Activated CD4-positive, alpha-beta T cell treated with anti-CD3 and anti-CD28 coated beads, Interleukin-2, amount 50 U/mL, for 1 hour (primary cell): ENCODE results near the gene KLF13.

Experiments
- DNase-seq: peaks from one replicate; pipeline ENCODE4 v3.0.0-alpha.2; 2020

Gene KLF13

DNA sequence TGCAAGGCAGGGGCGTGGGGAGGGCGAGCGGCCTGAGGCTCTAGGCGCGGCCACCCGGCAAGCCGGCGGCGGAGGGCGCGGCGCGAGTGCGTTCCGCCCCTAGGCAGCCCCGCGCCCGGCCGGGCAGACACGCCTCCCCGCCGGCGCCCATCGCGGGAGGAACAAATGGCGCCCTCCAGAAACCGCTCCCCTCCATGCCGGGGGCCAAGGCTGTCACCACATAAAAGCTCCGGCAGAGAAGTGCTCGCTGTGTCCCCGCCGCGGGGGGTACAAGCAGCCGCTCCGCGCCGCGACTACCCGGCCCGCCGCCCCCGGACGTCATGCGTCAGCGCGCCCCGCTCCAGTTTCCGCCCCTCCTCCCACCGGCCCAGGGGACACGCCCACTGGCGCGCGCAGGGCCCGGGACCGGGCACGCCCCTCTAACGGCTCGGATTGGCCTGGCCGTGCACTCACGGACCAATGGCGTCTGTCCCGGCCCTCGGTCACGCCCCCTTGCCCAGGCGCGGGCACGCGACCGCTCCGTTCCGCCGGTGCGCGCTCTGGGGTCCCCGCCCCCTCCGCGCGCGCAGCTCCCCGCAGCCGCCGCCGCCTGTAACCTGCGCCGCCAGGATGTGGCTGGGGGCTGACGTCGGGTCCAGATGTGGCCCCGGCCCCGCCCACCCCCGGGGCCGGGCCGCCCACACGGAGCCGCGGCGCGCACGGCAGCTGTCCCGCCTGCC lies at the start of gene KLF13:
KLF13 (plus strand) TSS at position 680 of the 719 bp plus-strand sequence. CDS start 378 bp downstream, outside the sequence.
- peak; percentile 100 for DNase-seq

DNA sequence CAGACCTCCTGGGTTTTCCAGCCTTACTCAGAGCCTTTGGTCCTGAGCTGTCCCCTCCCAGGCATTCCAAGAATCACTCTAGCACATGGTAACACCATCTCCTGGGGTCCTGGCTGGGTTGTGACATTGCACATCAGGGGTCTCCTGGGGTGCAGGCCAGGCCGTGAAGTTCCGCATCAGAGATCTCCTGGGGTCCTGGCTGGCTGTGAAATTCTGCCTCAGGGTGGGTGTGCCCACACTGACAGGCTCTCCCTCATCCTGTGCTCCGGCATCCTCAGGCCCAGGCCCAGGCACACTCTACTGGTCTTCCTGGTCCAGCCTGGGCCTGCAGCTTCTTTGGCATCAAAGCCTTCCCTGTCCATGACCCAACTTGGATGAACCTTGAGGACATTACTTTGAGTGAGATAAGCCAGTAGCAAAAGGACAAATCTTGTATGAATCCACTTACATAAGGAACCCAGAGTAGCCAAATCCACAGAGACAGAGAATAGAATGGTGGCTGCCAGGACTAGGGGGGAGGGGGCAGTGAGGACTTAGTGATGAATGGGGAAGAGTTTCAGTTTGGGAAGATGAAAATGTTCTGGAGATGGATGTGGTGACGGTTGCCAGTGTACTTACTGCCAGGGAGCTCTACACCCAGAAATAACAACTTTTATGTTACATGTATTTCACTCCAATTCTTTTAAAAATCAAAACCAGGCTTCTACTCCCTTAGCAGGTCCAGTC lies 49.1 kb upstream of the KLF13 start:
- no peak for DNase-seq

DNA sequence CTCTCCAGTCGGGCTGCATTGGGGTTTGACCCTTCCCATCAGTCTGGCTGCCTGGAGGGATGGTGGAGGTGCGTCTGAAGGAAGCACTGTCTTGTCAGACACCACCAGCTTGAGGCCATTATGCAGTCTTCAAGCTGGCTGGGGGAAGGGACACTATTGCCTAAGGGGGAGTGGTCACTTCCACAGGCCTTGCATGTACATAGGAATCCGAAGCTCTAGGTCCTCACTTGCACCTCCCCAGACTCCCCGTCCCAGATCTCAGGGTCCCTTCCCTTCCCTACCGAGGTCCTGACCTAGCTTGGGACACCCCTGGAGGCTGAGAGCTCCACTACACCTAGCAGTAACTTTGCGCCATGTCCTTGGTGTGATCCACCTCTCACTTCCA lies 48.6 kb upstream of the KLF13 start:
- no peak for DNase-seq

DNA sequence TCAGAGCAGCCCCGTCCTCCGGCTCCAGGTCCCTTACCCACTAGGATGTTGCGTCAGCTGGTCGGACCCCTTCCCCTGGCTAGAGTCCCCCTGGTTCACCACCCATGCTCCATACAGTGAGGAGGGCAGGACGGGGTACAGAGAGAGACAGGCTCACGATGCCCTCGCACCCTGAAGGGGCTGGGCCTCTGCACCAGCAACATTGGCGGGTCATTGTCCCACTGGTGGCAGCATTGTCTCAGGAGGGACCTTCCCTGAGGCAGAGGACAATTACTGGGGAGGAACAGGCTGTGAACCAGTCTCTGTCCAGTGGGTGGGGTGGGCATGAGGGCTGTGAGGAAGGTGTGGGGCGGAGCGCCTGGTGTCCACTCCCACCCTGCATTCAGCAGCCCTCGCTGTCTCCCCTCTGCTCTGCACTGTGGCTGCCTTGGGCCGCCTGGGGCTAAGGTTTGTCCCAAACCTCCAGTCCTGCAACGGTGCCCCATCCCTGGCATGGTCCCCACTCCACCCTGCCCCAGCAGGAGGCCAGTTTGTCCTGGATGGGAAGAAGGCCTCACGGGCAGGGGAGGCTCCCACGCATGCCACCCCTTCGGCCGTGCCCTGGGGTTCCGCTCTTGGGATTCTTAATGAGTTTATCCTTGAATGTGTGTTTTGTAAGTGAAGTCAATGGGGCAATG lies 48.0 kb upstream of the KLF13 start:
- no peak for DNase-seq

DNA sequence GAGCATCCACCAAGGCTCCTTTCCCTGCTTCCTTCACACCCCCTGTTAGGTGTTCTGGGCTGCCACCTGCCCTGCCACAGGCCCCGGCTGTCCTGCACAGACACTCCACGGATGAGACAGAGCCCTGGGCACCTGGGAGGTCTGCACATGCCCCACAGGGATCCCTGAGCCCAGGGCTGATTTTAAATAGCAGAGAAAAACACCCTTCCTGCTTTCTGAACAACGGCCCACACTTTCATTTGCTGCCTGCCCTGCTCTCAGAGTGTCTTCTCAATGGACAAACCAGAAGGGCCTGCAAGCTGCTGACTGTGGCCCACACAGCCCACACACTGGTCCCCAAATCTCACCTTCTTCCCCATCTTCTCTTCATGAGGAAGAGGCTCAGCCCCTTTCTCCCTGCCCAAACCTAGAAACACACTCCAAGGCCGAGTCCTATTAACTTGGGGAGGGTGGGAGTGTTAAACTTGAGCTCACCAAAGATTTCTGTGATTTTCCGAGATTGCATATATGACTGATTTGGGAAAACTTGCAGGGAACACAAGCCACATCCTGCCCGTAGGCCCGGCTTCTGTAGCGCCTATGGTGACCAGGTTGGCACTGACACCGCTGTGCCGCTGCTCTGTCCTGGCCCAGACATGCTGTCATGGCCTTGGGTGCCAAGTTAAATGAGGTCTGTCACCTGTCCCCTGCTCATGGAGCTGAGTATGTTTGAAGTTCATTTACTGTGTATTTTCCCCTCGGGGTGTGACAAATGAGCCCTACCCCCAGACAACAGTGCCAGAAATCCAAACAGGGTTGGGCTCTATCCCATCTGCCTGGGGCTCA lies 47.2 kb upstream of the KLF13 start:
- DNase-seq: no peak

DNA sequence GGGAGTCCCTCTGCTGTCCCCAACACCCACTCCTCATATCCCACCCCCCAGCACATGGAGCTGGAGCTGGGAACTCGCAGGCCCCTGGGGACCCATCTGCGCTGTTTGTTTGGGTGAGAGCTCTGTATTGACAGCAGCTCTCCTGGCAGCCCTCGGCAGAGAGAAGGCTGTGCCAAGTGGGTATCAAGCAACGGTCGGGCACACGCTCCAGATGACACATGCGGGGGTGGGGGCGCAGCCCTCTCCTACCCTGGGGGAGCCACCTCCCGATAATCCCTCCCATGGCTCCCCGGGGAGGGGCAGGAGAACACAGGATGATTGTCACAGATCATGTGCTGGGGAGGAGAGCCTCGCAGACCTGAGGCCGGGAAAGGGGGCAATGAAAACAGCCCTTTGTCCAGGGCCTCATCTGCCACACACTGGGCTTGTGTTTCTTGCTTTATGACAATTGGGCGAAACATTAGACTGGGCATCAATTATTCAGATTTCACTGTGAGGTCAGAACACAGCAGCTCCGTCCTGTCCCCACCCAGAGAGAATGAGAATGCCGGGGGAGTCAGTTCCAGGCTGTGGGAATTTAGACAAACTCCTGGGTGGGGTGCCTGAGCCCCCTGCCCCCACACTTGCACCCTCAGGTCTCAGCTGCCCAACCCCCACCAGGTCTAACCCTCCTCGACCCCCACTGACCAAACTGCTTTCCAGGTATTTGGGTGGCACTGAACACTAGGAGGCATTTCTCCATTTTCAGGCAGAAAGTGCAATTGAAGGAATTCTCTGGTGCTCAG lies 46.4 kb upstream of the KLF13 start:
- DNase-seq: no peak

DNA sequence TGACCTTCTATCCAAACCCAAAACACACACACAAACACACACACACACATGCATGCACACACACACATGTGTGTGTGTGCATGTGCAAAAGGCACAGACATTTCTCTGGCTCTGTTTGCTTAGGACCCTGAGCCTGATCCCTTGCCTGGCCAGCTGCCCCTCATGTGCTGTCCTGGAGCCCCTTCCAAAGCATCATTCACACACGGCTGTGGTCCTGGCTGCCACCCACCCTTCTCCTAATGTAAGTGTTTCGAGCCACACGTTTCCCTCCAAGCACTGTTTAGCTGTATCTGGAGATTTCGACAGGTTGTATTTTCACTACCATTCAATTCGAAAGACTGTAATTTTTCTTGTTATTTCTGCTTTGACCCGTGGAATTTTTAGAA lies 45.8 kb upstream of the KLF13 start:
- DNase-seq: no peak

DNA sequence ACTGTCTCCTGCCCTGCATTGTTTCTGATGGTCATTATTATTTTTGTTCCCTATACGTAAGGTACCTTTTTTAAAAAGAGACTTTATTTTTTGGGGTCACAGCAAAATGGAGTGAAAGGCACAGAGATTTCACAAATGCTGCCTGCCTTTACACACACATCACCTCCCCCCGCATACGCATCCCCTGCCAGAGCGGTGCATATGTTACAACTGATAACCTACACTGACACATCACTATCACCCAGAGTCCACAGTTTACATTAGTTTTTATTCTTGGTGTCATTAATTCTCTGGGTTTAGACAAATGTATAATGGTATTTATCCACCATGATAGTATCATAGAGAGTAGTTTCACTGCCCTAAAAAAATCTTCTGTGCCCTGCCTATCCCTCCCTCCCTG lies 43.6 kb upstream of the KLF13 start:
- no peak for DNase-seq

DNA sequence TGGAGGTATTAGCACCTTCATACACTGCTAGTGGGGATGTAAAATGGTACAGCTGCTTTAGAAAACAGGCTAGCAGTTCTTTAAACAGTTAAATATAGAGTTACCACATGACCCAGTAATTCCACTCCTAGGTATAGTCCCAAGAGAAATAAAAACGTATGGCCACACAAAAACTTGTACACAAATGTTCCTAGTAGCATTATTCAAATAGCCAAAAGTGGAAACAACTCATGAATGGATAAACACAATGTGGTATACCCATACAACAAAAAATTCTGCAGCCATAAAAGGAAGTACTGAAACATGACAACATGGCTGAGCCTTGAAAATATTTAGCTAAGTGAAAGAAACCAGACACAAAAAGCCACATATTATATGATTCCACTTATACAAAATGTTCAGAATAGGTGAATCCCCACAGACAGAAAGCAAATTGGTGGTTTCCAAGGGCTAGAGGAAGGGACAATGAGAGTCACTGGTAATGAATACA lies 40.8 kb upstream of the KLF13 start:
- DNase-seq: no peak

DNA sequence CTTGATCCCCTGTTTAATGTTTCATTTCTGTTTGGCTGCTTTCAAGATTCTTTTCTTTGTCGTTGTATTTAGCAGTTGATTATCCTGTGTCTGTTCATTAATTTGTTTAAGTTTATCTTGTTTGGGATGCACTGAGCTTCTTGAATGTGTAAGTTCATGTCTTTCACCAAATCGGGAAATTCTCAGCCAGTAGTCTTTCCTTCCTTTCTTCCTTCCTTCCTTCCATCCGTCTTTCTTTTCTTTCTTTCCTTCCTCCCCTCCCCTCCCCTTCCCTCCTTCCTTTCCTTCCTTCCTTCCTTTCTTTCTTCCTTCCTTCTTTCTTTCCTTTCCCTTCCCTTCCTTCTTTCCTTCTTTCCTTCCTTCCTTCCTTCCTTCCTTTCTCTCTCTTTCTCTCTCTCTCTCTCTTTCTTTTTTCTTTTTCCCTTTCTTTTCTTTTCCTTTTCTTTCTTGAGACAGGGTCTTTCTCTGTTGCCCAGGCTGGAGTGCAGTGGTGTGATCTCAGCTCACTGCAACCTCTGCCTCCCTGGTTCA lies 35.5 kb upstream of the KLF13 start:
- no peak for DNase-seq

DNA sequence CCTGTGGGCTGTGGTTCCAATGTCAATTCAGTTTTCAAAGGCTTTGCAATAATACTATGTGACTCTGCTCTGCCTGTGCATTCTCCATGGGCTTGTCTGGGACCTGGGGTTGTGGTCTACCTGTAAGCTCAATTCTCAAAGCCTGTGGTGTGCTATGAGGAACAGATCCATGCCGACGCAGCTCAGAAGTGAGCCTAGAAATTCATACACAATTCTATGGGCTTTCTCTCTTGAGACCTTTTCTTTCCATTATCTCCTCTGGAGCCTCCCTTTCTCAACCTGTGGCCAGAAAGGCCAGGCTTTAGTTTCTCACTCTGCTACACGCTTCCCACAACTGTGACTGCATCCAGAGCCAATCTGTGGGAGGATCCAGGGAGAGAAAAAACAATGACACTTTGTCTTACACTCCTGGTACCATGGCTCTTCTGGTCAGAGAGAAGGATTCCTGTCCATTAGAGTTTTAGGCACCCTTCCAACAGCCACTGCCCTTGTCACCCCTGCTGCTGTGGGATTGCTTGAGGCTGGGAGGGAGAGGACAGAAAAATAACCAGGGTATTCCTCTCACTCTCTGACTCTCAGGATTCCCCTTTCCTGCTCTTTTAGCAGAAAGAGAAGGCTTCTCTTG lies 34.1 kb upstream of the KLF13 start:
- no peak for DNase-seq

DNA sequence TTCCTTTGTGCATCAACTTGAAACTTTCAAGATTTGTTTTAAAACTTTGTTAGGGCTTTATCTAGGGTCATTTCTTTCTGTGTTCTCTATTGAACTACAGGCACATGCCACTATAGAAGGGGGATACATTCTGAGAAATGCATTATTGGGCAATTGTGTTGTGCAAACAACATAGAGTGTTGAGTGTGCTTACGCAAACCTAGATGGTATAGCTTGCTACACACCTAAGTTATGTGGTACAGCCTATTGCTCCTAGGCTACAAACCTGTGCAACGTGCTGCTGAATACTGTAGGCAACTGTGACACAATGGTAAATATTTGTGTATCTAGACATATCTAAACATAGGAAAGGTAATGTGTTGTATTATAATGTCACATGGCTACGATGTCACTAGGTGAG lies 33.0 kb upstream of the KLF13 start:
- no peak for DNase-seq

DNA sequence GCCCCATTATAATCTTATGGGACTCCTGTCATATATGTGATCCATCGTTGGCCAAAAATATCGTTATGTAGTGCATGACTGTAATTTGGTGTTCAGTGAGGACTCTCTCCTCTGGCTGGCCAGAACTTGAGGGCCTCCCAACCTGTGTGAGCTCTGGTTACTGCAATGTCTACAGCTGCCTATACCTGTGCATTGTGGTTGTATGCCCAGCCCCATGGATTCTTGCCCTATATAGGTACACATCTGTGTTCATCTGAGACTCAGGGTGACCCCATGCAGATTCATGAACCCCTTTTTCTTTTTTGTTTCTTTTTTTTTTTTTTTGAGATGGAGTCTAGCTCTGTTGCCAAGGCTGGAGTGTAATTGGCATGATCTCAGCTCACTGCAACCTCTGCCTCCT lies 32.6 kb upstream of the KLF13 start:
- DNase-seq: no peak

DNA sequence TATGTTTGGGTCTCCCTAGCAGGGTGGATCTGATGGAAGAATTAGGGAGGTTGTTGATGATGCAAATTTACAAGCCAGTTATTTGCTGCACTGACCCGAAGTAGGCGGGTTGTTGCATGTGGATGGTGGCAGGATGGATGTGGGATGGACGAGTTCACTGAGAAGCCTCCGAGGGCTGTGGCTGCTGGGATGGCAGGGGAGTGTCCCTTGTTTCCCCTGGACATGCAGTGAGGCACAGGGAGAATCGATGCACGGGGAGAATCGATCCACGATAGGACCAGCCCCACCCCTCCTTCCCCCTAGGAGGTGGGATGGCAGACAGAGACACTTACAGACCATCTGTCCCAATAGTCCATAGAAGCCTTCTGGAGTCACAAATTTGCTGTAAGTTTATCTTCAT lies 31.0 kb upstream of the KLF13 start:
- no peak for DNase-seq

DNA sequence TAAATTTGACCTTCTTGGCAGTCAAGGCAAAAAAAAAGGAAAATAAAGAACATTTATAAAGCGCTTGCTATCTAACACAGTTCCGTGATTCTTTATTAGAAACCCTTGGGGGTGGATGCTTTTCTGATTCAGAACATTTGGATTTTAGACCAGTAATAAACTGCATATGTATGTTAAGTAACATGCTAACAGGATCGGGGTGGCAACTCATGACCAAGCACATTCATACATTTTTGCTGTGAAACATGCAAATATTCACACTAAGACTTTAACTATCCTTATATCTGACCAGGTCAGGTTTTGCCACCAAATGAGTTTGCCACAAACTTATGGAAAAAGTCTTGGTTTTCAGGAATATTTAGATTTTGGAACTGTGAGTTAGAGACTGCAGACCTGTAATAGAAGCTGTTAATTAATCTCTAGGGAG lies 30.4 kb upstream of the KLF13 start:
- DNase-seq: no peak

DNA sequence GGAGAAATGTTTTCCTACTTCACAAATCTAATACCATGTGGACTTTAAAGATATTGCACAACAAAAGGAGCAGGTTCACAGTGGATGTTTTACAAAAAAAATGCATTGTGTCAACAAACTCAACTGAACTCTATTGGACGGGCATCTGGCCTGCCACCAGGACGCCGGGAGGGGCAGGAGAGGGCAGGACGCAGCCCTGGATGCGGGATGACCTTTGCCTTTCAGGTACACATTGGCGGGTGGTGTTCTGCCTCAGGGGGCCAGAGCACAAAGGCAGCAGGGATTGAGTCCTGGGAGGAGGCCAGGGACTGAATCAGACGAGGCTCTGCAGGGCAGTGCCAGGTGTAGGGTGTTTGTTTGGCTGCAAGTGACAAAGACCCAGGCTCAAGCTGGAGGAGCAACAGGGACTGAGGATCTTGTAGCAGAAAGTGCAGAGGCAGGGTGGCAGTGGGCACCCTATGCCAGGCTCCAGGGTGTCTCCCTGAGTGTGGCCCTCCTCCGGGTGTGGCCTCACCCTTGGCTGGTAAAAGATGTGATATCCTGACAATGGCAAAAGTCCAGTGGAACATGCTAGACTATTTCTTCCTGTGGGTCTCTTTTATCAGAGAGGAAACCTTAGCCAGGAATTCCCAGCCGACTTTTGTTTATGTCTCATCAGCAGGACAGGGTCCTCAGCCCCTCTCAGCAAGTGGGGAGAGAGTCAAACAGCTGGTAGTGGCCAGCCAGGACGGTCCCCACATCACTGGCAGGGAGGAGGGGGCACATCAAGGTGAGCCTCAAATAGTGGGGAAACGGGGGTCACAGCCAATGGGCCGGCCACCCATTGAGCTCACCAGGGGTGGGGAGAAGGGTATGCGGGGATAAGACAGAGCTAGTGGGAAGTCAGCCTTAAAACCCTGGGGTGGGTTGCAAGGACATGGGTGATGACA lies 29.7 kb upstream of the KLF13 start:
- DNase-seq: no peak

DNA sequence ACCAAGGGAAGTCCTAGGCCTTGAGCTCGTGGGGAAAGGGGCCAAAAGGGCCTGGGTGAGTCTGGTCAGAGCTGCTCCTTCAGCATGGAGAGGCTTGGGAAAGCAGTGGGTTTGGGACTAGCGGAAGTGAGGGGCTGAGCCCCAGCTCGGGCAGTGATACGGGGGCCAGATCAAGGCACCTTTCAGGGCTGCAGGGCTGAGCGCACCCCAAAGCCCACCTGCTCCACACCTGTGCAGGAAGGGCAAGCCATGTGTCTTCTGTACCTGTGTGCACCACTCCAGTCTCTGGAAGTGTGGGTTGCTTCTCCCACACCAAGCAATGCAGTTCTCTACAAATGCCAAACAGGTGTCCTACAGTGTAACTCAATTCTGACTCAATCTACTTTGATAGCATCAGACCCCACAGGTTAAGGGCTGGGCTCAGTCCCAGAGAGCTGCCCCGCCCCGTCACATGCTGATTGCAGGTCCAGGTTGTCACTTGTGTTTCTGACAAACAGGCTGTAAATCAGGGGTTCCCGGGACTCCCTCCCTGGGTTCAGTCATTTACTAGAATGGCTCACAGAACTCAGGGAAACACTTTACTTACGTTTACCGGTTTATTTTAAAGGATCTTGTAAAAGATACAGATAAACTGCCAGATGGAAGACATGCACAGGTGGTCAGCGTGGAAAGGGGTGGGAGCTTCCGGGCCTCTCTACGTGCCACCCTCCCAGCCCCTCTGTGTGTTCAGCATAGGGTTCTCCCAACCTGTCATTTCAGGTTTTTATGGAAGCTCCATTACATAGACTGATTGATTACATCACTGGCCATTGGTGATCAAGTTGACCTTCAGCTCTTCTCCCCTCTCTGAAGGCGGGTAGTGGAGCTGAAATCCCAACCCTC lies 28.8 kb upstream of the KLF13 start:
- no peak for DNase-seq

DNA sequence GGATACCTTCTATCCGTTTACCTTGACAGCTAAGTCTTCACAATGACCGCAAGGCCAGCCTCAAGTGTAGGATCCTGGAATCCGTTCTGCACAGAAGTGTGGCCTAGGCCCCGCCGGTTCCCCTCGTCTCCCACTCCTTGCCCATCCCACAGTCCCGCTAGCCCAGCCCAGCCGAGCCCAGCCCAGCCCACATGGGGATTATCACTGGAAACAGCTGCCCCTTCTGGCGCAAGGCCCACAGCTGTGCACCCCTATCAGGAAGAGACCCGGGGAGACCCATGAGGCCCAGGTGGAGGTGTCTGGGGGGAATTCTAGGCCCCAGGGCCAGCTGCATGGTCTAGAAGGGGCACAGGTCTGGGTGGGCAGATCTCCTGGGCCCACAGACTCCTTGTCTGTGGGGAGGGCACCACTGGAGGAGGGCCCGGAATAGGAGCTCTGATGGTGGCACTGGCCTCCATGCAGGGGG lies 27.9 kb upstream of the KLF13 start:
- DNase-seq: no peak

DNA sequence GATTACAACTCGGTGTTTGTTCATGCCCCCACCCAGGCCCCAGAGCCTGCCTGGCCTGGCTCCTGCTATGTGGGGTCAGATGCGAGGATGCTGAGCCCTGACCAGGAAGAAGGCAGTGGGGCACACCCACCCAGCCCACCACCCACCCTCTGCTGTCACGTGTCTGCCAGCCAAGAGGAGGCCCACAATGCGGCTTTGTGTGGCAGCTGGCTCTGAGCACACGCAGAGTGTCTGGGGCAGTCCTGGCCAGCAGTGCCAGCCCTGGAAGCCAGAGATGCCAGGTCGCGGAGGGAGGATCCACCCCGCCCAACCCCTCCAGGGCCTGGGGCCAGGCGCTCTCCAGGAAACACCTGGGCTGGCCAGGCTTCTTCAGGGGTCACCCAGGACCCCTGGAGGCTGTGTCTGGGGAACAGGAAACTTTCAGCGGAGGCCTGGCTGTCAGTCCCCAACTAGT lies 26.4 kb upstream of the KLF13 start:
- no peak for DNase-seq
